GM18861 (cell line): ENCODE results near the gene ZNF827.
A peak's percentile ranks its signal among the peaks of the same experiment; 100 is the strongest.

Experiments
- ATAC-seq: cut with Tn5 transposase; IDR thresholded peaks from one replicate; pipeline ENCODE4 v1.9.1; 2021; ENCODE audit not compliant: unreplicated experiment

ZNF827 gene

GRCh38 chr4:145938618-145939440, at the start of gene ZNF827:
Gene ZNF827 (minus strand): TSS chr4:145938823. CDS start chr4:145938407, 416 bp downstream.
- ATAC-seq, result no peak

GRCh38 chr4:145984563-145984962, 45.9 kb upstream of the ZNF827 start:
- no peak for ATAC-seq

DNA sequence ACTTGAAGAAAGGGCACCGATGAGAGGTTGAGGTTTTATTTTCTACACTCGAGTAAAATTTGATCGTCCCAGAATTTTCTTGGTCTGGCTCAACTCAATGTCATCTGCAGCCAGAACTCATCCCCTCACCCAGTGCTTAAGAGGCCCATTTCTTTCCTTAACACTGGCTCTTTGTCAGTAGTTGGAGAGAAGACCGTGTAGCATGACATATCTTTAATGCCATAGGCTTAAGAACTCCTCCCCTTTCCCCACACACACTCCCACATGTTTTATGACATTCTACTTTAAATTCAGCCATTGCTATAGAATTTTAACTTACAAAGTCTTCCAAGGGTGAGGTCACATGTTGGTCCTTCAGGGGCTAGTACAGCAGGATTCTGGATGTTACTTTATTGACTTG, 44.2 kb upstream of the ZNF827 start:
- ATAC-seq, result no peak

GRCh38 chr4:145979160-145979559, 40.5 kb upstream of the ZNF827 start:
- ATAC-seq, result no peak

DNA sequence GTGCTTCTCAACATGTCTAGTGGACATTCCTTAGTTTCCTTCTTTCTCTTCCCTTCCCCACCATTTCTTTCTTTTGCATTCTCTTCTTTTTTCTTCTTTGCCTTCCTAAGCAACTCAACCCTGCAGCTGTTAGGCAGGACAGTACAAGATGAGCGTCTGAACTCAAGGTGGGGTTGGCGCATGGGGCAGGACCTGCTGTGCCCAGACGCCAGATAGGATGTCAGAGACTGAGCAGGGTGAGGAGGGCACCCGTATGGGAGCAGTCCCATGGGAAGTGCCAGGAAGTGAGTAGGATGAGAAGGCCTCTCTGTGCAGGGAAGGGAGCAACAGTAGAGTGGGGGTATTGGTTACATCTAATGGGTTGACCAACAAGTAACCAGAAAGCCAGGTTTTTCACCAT, 38.1 kb upstream of the ZNF827 start:
- ATAC-seq, result no peak

GRCh38 chr4:145960012-145960411, 21.4 kb upstream of the ZNF827 start:
- ATAC-seq, result no peak

DNA sequence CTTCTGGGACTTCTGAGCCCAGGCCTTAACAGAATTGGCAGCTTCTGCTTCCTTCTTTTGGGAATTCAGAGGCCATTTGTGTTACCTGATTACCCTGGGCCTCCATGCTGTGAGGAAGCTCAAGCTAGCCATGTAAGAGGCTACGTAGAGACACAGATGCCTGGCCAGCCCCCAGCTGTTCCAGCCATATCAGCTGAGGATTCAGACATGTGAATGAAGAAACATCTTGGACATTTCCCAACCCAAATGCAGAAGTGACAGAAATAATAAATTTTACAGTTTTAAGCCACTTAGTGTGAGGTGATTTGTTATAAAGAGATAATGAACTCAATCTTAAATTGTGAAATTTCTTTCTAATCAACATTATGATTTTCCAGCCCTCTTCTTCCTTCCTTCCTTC, 18.7 kb upstream of the ZNF827 start:
- no peak for ATAC-seq

DNA sequence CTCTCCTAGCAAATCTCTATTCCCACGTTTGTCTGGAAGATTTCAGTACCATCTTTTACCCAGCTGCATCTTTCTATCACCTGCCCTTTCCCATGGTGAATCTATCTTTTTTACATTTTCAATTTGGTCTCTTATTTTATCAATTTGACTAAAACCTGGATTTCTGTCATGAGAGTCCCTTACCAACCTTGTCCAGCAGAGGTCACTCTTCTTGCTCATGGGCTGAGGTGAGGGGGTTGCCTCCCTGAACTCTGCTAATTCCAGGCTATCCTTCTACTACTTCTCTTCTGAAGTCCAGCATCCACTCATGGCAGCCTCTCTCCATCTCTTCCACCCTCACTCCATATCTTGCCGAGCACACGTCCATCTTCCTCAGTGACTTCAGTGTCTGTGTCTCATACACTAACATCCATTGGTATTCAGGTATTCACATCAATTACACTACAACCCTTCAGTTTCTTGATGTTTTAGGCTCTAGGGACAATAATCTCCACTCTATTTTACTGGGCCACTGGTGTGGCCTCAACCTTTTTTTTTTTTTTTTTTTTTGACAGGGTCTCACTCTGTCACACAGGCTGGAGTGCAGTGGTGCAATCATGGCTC, 17.8 kb upstream of the ZNF827 start:
- peak; percentile 54 for ATAC-seq

GRCh38 chr4:145954924-145955339, 16.3 kb upstream of the ZNF827 start:
- ATAC-seq, result no peak

DNA sequence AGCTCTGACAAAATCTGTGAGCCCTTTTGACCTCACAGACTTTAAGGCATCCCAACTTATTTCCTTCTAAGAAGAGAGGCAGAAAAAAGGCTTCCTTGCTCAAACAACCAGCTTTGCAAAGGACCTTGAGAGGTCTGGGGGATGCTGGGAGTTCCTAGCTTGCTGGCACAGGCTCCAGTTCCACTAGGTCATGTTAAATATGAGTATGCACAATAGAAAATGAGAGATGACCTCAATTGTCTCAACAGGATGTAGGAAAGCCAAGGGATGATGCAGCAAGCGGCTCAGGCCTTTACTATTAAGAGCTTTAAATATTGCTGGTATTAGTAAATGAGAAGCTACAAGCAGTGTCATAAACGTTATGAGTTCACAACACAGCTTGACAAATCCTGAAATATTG, 13.3 kb upstream of the ZNF827 start:
- ATAC-seq, result no peak

GRCh38 chr4:145945431-145946155, 7.0 kb upstream of the ZNF827 start:
- ATAC-seq, result no peak

GRCh38 chr4:145944886-145945285, 6.3 kb upstream of the ZNF827 start:
- ATAC-seq, result no peak

DNA sequence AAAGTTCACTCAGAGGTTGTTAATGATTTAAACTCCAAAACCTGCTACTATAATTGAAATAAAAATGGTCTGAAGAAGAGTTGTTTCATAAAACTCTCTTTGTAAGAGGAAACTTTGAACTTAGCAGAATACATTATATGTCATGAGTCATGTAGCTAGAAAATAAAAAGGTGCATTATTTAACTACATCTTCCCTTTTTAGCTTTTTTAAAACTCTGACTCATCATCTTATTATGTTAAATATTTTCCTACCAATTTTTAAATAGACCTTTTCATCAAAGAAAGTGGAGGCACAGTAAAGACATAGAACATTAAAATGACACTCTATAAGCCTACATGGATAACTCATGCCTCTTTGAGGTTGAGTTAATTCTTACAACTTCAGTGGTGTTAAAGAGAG, 1.2 kb upstream of the ZNF827 start:
- ATAC-seq, result no peak

GRCh38 chr4:145939441-145939750, 773 bp upstream of the ZNF827 start:
- ATAC-seq, result no peak

DNA sequence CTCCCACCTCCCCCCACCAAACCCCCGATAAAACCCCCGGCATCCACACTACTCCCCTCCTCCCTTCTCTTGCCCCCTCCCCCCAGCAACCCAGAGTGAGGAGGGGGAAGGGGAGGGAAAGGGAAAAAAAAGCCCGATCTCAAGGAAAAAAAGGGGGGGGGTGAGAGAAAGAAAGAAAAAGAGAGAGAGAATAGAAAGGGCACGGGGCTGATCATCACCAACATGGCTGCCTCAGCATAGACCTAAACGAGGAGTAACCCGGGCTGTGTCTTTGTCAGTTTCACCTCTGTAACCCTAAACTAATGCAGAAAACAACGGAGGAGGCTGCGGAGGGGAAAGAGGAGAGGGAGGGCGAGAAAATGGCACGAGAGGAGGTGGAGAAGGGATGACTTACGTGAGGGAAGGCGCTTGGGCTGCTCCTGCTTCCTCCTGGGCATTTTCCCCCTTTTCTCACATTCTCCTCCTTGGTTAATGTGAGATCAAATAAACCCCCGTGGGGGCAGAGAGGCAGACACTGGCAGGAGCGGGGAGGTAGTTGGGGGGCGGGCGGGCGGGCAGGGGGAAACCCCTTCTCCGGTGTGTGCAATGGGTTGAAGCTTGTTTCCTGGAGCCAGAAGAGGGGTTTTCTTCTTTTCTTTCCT, 532 bp downstream of the ZNF827 start:
- ATAC-seq, result no peak

- ATAC-seq, result no peak
Observed at GRCh38 chr4:145936997-145937901, 1.4 kb downstream of the ZNF827 start.

DNA sequence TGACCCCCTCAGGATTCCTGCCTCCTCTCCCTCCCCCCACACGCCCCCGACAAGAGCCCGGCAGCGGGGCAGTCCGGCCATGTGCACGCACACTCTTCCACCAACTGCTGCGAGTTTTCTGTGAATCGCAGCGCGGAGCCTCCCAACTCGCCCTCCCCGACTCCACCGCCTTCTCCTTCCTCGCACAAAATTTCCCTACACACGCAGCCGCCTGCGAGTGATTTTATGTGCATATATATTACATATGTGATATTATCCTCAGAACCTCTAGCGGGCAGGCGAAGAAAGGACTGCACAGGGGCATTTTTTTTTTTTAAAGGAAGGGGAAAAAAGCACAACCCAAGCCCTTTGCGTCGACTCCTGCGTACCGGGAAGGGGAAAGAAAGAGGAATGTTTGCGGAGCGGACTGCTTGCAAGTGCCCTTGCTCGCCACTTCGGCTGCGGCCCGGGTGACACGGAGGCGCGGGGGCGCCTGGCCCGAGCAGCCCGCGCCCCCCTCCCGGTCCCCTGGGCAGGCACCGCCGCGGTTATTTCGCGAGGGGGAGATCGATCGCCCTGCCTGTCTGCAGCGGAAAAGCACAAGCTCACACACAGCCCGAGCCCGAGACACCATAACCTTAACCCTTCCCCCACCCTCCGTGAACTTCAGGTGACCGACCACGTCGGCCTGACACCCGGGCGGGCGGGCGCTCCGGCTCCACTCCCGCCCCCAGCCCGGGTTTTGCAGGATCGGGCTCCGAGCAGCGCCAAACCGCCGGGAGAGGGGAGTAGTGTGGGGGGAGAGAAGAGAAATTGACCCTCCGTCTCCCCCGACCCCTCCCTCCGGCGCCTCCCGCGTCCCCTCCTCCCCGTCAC, 2.3 kb downstream of the ZNF827 start:
- ATAC-seq, result peak; percentile 40

DNA sequence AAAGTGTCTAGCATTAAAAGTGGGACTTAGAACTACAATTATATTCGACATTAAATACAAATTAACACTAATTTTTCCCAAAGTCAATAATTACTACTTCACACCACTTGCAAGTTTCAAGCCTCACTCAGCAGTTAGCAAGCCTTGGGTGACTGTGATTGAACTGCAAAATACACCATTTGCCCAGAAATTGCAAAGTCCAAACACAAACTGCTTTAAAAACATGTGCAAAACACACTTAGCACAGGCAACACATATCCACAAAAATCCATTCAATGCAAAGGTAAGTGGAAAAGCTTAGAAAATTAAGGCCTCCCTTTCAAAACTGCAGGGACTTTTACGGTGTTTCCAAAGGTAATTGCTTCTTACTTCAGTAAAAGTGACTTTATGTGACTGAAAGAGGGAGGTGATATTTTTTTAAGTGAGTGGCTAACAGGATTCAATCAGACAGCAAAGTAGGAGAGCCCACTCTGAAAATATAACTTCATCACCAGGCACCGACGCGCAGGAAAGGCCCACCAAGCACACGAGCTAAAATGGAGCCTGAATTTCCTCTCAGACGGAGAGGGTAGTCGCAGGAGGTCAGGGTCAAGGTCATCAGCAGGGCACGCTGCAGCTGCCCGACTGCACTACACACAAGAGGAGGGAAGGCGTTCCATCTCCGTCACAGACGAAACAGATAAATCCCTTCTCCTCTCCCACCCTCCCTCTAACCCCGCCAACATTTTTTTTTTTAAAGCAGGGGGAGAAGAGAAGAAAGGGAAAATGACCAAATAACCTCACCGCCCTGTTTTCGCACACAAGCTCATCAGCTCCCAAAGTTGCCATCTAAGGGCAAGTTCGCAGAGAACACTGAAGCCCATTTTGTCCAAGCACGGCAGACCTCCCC, 3.1 kb downstream of the ZNF827 start:
- ATAC-seq, result peak; percentile 38
